Neuronal stem cell (in vitro differentiated cells): ENCODE results near the gene ADAMTS17.
A peak's percentile ranks its signal among the peaks of the same experiment; 100 is the strongest.

Source experiments
- DNase-seq: peaks from one replicate; pipeline ENCODE4 v3.0.0-alpha.2; 2013; ENCODE audit warnings: low spot score
- H2AFZ ChIP-seq: one replicate; pipeline ENCODE4 v1.6.1; 2013; ENCODE audit warnings: mild to moderate bottlenecking, low read length, inconsistent platforms
- H2AK5ac ChIP-seq: 2 replicates; pipeline ENCODE4 v1.6.1; 2013; ENCODE audit warnings: low read depth, mild to moderate bottlenecking, inconsistent platforms, low read length, moderate library complexity, mixed read lengths
- H2BK120ac ChIP-seq: 2 replicates; pipeline ENCODE4 v1.6.1; 2013; ENCODE audit warnings: low read depth, mild to moderate bottlenecking, inconsistent platforms, low read length, moderate library complexity, mixed read lengths
- H2BK12ac ChIP-seq: one replicate; pipeline ENCODE4 v1.6.1; 2013; ENCODE audit warnings: low read length, inconsistent platforms
- H2BK15ac ChIP-seq: 2 replicates; pipeline ENCODE4 v1.6.1; 2013; ENCODE audit warnings: mild to moderate bottlenecking, low read length, inconsistent platforms, mixed read lengths
- H2BK5ac ChIP-seq: one replicate; pipeline ENCODE4 v1.6.1; 2013; ENCODE audit warnings: inconsistent platforms, mild to moderate bottlenecking, low read length, moderate library complexity
- H3K14ac ChIP-seq: one replicate; pipeline ENCODE4 v1.6.1; 2013; ENCODE audit warnings: low read length, inconsistent platforms
- H3K18ac ChIP-seq: 2 replicates; pipeline ENCODE4 v1.6.1; 2013; ENCODE audit warnings: low read length, inconsistent platforms
- H3K23ac ChIP-seq: 2 replicates; pipeline ENCODE4 v1.6.1; 2013; ENCODE audit warnings: low read depth, mild to moderate bottlenecking, mixed read lengths, low read length, inconsistent platforms; ENCODE audit not compliant: poor library complexity
- H3K27ac ChIP-seq: replicated peaks from 3 replicates; pipeline ENCODE4 v1.5.1; 2013; ENCODE audit warnings: low read length, inconsistent platforms
- H3K27me3 ChIP-seq, 3 experiments: 2 replicates each; pipeline ENCODE4 v1.6.1; 2013; ENCODE audit warnings: low read length in 3 of 3, mild to moderate bottlenecking in 2 of 3, inconsistent platforms in 1 of 3, low read depth in 1 of 3, mixed read lengths in 1 of 3, moderate library complexity in 1 of 3; ENCODE audit not compliant: control insufficient read depth in 3 of 3, insufficient read depth in 3 of 3
- H3K36me3 ChIP-seq, 2 donors: replicated peaks in 1 of 2; 2 replicates each; pipeline ENCODE4 v1.6.1; 2013; ENCODE audit warnings: low read length in 2 of 2; ENCODE audit not compliant: control insufficient read depth in 2 of 2, insufficient read depth in 2 of 2
- H3K4ac ChIP-seq: 2 replicates; pipeline ENCODE4 v1.6.1; 2013; ENCODE audit warnings: inconsistent platforms, mild to moderate bottlenecking, low read length, moderate library complexity
- H3K4me1 ChIP-seq, 2 donors: 1 replicate in 1 of 2; 2 replicates in 1 of 2; pipeline ENCODE4 v1.6.1; 2013; ENCODE audit warnings: low read length in 2 of 2, low read depth in 1 of 2; ENCODE audit not compliant: control insufficient read depth in 2 of 2, insufficient read depth in 1 of 2
- H3K4me2 ChIP-seq: one replicate; pipeline ENCODE4 v1.6.1; 2013; ENCODE audit warnings: mild to moderate bottlenecking, low read length, inconsistent platforms; ENCODE audit not compliant: insufficient read depth, poor library complexity, severe bottlenecking
- H3K4me3 ChIP-seq, 2 donors: 2 replicates each; pipeline ENCODE4 v1.5.1; 2013; ENCODE audit warnings: low read length in 2 of 2, mild to moderate bottlenecking in 2 of 2, inconsistent platforms in 1 of 2, moderate library complexity in 1 of 2
- H3K79me1 ChIP-seq: one replicate; pipeline ENCODE4 v1.6.1; 2013; ENCODE audit warnings: low read depth, mild to moderate bottlenecking, inconsistent platforms, low read length, moderate library complexity
- H3K9ac ChIP-seq: one replicate; pipeline ENCODE4 v1.6.1; 2013; ENCODE audit warnings: mild to moderate bottlenecking, low read depth, low read length, inconsistent platforms; ENCODE audit not compliant: poor library complexity
- H3K9me3 ChIP-seq, 2 donors: replicated peaks in 1 of 2; 2 replicates each; pipeline versions ENCODE3 to v1.6.1; 2013; ENCODE audit warnings: low read length in 2 of 2, mild to moderate bottlenecking in 2 of 2, inconsistent platforms in 1 of 2, low read depth in 1 of 2, mixed read lengths in 1 of 2, moderate library complexity in 1 of 2; ENCODE audit not compliant: control insufficient read depth in 2 of 2, insufficient read depth in 1 of 2
- H4K8ac ChIP-seq: one replicate; pipeline ENCODE4 v1.6.1; 2013; ENCODE audit warnings: low read depth, mild to moderate bottlenecking, inconsistent platforms, low read length, moderate library complexity
- H4K91ac ChIP-seq: one replicate; pipeline ENCODE4 v1.6.1; 2013; ENCODE audit warnings: low read length, low read depth, mild to moderate bottlenecking, inconsistent platforms; ENCODE audit not compliant: poor library complexity
- WGBS, 2 donors: extraction: QIAGEN DNeasy Blood & Tissue Kit; methylation state at CpG; one replicate each; pipeline ENCODE4 v1.1.7; 2013; ENCODE audit warnings: missing lambda C conversion rate in 2 of 2, mixed read lengths in 1 of 2; ENCODE audit not compliant: insufficient read length in 2 of 2, insufficient replicate concordance in 1 of 2; ENCODE audit errors: extremely low coverage in 2 of 2; 5-methylcytosine and 5-hydroxymethylcytosine counted together

The ADAMTS17 gene

GRCh38 chr15:100171411-100171810, 170.4 kb downstream of the ADAMTS17 start:
- Histone ChIP-seq H3K9me3 (peaks cover 0 to 12% of the 10 kb centered on the region in 2 donors), H3K36me3 (no peaks in the 10 kb centered on the region), H2BK12ac (no peak overlapping the region), H4K8ac (no peak overlapping the region), H2BK5ac (no peak overlapping the region), H3K14ac (no peak overlapping the region), H2BK15ac (no peak overlapping the region), H3K4ac (no peak overlapping the region), H4K91ac (no peak overlapping the region), H3K4me3 (peak overlapping the region in 1 of 2 donors; percentile 26), H3K9ac (no peak overlapping the region), H3K27ac (no peak overlapping the region), H3K4me2 (no peak overlapping the region), H2AK5ac (no peak overlapping the region), H3K79me1 (no peaks in the 10 kb centered on the region), H3K18ac (peak overlapping the region; percentile 68), H3K4me1 (peaks cover 0 to 3% of the 10 kb centered on the region in 2 donors), H2AFZ (no peak overlapping the region), H3K23ac (no peak overlapping the region), H3K27me3 (no peaks in the 10 kb centered on the region), H2BK120ac (no peak overlapping the region)
- no peak for DNase-seq
- WGBS, 2 donors: no CpG with 5 or more reads among the region's 5 CpGs

GRCh38 chr15:100170291-100171210, 171.2 kb downstream of the ADAMTS17 start:
- no peak overlapping the region for H2BK15ac ChIP-seq
- WGBS, 2 donors: no CpG with 5 or more reads among the region's 8 CpGs
- H3K4ac ChIP-seq: no peak overlapping the region
- H3K23ac ChIP-seq: no peak overlapping the region
- H3K9me3 ChIP-seq: peaks cover 0 to 12% of the 10 kb centered on the region in 2 donors
- no peak overlapping the region for H2BK120ac ChIP-seq
- H2AFZ ChIP-seq: no peak overlapping the region
- H3K9ac ChIP-seq: no peak overlapping the region
- no peak overlapping the region for H2BK5ac ChIP-seq
- H3K79me1 ChIP-seq: no peaks in the 10 kb centered on the region
- H3K4me1 ChIP-seq: peaks cover 0 to 3% of the 10 kb centered on the region in 2 donors
- H3K4me3 ChIP-seq: no peak overlapping the region
- H3K36me3 ChIP-seq: no peaks in the 10 kb centered on the region
- no peaks in the 10 kb centered on the region for H3K27me3 ChIP-seq
- peak overlapping the region; percentile 68 for H3K18ac ChIP-seq
- no peak overlapping the region for H4K8ac ChIP-seq
- no peak overlapping the region for H3K27ac ChIP-seq
- DNase-seq: no peak
- H2BK12ac ChIP-seq: no peak overlapping the region
- H4K91ac ChIP-seq: no peak overlapping the region
- H2AK5ac ChIP-seq: no peak overlapping the region
- H3K14ac ChIP-seq: no peak overlapping the region
- no peak overlapping the region for H3K4me2 ChIP-seq

- Histone ChIP-seq H2AK5ac (no peak overlapping the region), H3K23ac (no peak overlapping the region), H2BK120ac (no peak overlapping the region), H3K4me2 (no peak overlapping the region), H3K9ac (no peak overlapping the region), H2AFZ (no peak overlapping the region), H3K4me1 (peaks cover 0 to 3% of the 10 kb centered on the region in 2 donors), H3K18ac (peak overlapping the region; percentile 33), H4K91ac (no peak overlapping the region), H3K4me3 (no peak overlapping the region), H2BK12ac (no peak overlapping the region), H2BK15ac (no peak overlapping the region), H3K9me3 (peaks cover 0 to 12% of the 10 kb centered on the region in 2 donors), H3K27ac (no peak overlapping the region), H4K8ac (no peak overlapping the region), H3K14ac (no peak overlapping the region), H3K27me3 (no peaks in the 10 kb centered on the region), H3K36me3 (no peaks in the 10 kb centered on the region), H3K4ac (no peak overlapping the region), H3K79me1 (no peaks in the 10 kb centered on the region), H2BK5ac (no peak overlapping the region)
- no peak for DNase-seq
- no CpG with 5 or more reads among the region's 20 CpGs for WGBS, 2 donors
These were observed 172.0 kb downstream of the ADAMTS17 start for GRCh38 chr15:100169615-100170290.

- H3K18ac ChIP-seq: no peak overlapping the region
- no peak overlapping the region for H2AFZ ChIP-seq
- H3K23ac ChIP-seq: no peak overlapping the region
- no peak overlapping the region for H3K9ac ChIP-seq
- no CpG with 5 or more reads among the region's 11 CpGs for WGBS, 2 donors
- no peak overlapping the region for H2AK5ac ChIP-seq
- no peak overlapping the region for H2BK5ac ChIP-seq
- no peak overlapping the region for H3K14ac ChIP-seq
- no peak overlapping the region for H3K4ac ChIP-seq
- no peak overlapping the region for H3K27ac ChIP-seq
- no peaks in the 10 kb centered on the region for H3K27me3 ChIP-seq
- no peaks in the 10 kb centered on the region for H3K36me3 ChIP-seq
- peaks cover 0 to 9% of the 10 kb centered on the region in 2 donors for H3K9me3 ChIP-seq
- H2BK15ac ChIP-seq: no peak overlapping the region
- no peak overlapping the region for H3K4me2 ChIP-seq
- no peaks in the 10 kb centered on the region for H3K79me1 ChIP-seq
- no peak for DNase-seq
- H2BK120ac ChIP-seq: no peak overlapping the region
- peaks cover 0 to 3% of the 10 kb centered on the region in 2 donors for H3K4me1 ChIP-seq
- H4K8ac ChIP-seq: no peak overlapping the region
- H3K4me3 ChIP-seq: no peak overlapping the region
- no peak overlapping the region for H4K91ac ChIP-seq
- H2BK12ac ChIP-seq: no peak overlapping the region
These were observed 173.0 kb downstream of the ADAMTS17 start for GRCh38 chr15:100168787-100169186.
